Limb (tissue), 2 donors: ENCODE data around the gene CROCC2.

ENCODE experiments used
- DNase-seq, 2 donors: peaks; one replicate each; pipeline ENCODE4 v3.0.0-alpha.2; 2016; ENCODE audit errors: extremely low spot score in 2 of 2

Gene CROCC2

DNA sequence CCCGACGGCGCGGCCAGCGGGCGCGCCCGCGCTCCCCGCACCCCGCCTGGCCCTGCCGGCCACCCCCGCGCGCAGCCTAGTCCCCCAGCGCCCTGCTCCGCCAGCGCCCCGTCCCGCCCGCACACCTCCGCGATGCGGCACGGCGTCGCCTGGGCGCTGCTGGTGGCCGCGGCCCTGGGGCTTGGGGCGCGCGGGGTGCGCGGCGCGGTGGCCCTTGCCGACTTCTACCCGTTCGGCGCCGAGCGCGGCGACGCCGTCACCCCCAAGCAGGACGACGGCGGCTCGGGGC, 92.5 kb downstream of the CROCC2 start:
- DNase-seq, result no peak

DNA sequence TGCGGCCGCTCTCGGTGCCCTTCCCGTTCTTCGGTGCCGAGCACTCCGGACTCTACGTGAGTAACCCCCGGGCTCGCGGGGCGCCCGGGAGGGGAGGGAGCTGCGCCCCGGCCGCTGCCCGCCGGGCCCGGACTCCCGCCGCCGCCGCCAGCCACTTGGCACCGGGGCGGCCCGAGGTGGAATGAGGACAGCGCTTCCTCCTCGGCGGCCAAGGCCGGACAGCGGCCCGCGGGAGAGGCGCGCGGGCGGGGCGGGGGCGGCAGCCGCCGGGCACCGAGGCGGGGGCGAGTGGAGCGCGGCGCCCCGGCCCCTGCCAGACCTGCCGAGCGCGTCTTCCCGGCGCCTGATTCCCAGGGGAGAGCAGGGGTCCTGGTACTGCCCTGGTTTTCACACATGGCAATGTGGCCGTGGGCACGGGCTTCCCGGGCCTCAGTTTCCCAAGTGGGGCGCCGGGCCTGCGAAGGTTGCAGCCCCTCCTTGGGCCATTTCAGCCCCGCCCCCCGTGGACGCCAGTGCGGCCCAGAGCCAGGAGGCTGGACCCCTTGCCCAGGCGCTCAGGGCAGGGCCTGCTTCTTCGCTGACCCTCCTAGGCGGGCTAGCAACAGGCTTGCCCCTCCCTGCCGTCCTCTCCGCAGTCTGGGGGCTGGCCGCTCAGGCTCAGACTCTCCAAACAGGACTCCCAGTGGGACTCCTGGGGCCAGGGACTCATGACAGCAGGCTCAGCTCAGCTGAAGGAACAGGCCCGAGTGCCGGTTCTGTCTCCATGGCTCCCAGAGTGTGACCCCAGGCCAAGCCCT, 93.1 kb downstream of the CROCC2 start:
- DNase-seq, result peak in 1 of 2 donors; percentile 44

DNA sequence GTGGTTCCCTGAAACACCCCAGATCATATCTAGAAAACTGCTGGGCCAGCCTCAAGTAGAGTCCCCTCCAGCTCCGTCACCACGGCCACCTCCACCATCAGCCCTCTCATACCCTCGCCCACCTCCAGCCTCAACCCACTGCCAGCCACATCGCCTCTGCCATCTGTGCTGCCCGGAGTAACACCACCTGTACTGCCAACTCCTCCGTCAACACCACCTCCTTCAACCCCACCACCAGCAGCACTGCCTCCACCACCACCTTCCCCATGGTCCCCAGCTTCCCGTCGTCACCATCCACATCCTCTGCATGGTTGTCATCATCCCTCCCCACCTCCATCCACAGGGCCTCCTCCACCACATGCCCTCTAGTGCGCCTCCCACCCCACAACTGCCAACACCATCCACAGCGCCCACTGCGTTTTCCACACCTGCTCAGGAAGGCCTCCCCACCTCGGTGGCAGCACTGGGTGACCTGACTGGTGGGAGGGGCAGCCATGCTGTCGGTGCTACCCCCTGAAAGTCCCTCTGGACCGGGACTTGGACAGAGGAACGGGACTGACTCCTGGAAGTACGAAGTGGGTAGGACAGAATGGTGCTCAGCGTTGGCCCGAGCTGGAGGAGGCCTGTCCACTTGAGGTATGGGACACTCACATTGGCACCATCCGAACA, 93.9 kb downstream of the CROCC2 start:
- DNase-seq, result peak in 1 of 2 donors; percentile 23

DNA sequence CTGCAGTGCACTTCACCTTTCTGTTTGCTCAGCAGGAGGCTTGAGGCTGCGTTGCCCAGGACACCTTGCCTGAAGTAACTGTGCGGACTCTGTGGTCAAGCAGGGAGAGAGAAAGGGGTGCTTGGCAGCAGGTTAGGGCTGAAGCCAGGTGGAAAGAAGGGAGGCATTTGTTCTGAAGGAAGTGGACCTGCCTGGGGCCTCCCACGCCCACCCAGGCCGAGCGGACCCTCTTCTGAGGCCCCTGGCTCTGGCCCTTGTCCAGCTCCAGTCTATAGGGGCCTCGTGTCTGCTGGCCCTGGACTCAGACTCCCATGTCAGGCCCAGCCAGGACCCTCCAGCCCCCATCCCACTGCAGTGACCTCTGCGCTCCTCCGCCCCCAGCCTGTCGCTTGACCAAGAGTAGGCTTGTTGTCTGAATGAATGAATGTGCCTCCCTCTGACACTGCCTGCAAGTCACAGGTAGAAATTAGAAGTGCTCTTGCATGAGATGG, 94.7 kb downstream of the CROCC2 start:
- no peak for DNase-seq

DNA sequence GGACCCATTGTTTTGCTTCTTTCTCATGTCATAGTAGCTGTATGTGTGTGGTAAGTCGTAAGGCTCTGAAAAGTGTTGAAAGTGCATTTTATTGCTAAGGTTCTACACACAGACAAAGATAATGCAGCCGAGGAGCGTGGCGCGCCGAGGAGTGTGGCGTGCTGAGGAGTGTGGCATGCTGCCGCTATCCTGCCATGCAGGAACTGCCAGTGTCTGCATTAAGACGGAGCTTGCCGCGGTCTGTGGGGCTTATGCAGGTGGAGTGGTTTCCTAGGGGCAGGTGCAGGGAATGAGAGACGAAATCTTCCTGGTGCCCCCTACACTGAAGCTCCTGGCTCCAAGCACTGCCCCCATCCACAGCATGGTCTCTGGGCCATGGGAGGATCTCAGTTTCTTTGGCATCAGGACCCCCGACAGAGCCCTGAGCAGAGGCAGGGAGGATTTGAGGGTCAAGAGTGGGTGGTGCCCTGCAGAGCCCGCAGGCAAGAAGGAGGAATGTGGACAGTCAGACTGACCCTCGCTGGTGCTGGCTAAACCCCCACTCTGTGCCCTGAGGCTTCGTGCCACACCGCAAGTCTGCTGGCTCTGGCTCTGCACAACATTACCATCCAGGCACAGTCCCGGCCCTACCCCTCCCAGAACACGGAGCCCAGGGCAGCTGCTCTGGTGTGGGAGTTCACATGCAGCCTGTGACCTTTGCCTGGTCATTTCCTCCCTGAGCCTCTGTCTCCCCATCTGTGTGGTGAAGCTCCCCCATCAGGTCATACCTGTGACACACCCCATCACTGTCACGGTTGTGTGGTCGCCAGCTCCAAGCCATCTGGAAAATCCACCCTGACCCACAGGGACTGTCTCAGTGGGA, 95.5 kb downstream of the CROCC2 start:
- no peak for DNase-seq

DNA sequence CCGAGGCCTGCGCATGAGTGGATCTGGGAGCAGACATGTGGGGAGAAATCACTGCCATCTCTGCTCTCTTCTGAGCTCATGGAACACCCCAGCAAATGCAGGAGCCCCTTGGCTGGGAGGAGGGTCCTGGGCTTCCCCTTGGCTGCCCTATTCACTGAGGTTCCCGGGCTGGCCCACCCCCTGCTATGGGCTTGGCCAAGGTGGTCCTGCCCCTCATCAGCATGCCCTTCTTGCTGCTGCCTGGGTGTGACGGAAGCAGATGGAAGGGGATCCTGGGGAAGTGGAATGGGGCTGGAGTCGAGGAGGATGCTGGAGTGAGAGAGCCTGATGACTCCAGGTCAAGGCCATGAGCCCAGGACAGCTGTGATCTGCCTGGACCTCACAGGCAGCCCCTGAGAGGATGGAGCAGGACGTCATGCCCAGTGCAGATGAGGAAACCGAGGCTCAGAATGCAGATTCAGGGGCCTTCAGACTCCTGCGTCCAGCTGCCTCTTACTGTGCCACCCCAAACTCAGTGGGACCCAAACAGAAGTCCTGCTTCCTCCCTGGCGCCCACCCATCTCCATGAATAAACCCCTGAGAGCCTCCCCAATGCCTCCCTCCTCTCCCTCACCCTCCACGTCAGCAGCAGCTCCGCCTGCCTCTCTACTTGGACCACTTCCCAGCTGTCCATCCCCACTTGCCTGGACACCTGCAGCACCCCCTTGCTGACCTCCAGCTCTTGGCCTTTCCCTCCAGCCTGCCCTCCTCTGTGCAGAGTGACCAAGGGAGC, 96.3 kb downstream of the CROCC2 start:
- no peak for DNase-seq

DNA sequence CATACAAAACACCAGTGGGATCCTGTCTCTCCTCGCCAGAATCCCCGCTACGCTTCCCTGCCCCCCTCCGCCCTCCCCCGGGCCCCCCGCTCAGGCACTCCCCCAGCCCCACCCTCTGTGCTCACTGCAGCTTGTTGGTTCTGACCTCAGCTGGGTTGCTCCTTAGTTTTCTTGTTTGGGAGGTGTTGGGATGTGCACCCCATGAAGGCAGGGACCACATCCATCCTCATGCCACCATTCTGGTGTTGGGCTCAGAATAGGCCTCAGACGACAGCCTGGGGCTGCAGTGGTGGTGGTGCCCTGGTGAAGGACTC, 96.9 kb downstream of the CROCC2 start:
- no peak for DNase-seq

DNA sequence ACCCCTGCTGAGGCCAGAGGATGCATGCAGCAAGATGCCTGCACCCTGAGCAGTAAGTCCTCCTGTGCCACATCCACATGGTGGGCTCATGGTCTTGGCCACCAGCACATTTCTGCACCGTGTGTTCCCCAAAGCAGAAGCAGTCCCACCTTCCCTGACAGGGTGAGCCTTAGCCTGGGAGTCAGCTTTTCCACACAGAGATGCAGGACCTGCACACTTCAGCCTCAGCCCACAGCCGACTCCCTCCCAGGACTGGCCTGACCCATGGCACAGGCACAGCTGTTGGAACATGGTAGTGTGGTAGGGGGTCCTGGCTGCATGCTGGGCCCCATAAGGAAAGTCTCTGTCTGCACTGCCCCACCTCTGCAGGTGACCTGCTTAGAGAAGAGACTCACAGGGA, 97.2 kb downstream of the CROCC2 start:
- DNase-seq, result no peak

DNA sequence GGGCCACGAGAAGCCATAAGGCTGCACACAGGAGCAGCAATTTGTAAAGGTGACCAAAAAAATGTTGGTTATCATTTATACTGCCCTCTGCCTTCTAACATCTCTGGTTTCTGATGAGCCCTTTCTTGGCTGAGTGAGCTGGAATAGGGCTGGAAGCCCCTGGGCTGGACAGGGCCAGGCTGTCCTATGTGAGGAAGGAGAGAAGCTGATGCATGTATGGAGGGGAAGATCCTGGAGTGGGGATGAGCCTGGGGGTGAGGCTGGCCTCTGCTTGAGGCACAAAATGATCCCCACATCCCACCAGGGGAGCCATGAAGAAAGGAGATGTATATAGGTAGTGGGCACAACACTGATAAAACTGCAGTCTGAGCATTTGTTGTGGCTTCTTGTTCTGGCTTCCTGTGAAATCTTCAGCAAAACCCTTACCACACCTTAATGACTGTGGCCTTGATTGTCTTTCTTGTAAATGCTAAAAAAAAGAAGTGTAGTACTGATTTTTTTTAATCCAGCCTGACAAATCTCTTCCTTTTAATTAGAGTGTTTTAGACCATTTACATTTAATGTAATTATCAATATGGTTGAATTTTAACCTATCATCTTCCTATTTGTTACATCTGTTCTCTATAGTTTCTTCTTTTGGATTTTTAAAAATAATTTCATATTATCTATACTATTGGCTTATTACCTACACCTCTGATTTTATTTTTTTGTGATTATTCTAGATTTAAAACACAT, 97.9 kb downstream of the CROCC2 start:
- no peak for DNase-seq

DNA sequence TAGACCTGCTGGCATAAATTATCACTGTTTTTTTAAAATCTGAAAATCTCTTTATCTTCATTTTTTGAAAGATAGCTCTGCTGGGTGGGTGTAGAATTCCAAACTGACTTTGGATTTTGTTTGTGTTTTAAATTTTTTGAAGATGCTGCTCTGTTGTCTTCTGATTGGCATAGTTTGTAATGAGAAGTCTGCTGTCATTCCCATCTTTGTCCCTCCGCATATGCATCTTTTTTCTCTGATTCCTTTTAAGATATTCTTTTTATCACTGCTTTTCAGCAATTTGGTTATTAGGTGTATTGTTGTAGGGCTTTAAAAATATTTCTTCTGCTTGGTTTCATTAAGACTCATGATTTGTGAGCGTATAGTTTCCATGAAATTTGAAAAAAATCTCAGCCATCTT, 99.4 kb downstream of the CROCC2 start:
- no peak for DNase-seq

DNA sequence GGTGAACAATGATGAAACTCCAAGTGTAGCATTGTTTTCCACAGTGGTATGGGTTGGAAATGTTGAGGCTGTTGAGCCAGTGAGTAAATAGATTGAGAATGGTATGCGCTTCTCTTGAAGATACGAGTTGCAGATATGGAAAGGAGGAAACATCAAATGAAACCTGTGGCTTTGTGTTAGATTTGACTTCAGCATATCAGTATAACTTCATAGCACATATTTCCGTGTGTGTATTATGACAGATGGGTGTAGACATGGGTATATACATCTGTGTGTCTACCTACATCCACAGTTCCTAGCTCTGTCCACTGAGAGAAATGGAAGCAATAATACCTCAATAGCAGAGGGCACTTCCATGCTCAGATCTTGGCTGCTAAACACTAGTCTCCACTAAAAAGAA, 100.3 kb downstream of the CROCC2 start:
- DNase-seq, result no peak

DNA sequence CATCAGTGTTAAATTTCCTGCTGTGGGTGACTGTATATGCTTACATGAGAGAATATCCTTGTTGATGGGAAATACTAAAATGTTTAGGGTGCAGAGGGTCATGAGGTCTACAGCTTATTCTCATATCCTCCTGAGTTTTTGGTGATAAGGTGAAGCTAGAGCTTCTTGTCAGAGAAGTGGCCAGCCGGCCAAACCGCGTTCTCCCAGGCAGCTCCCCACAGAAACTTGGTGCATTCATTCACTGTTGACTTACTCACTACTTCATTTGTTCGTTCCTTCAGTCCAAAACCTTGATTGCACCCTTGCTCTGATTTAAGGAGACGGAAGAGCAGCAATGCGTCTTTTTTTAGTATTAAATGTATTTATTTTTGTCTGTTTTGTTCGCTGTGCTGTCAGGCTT, 101.0 kb downstream of the CROCC2 start:
- no peak for DNase-seq

DNA sequence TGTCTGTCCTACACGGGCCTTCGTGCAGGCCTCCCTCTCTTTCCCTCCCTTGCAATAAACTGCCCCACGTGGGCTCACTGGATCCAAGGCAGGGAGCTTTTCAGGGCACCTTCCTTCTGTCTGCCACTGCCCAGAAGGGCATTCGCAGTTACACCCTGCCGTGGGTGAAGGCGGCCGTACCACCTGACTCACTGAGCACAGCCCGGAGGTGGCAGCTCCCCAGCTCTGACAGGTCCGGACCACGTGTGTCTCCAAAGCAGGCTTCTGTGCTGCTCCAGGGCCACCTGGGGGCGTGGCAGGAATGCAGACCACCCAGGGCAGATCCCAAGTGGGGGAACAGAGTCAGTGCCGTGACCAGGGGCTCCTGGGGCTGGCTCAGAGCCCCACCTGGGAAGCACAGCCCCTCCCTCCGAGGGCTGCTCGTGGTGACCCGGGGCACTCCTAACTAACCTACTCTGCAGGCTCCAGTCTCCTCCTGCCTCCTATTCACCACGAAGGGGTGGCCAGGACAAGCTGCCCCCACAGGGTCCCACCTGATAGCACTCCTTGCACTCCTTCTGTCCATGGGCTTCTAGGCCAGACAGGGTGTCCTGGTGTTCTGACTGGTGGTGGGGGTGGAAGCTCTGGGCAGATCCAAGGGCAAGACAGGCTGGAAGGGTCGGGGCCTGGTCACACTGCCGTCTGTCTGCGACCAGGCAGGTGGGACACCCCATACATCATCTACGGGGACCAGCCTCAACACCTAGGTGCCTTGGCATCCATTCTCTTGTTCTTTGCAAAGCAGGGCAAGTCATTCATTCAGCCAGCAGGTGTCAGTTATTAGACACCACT, 102.0 kb downstream of the CROCC2 start:
- DNase-seq, result peak in 1 of 2 donors; percentile 28

DNA sequence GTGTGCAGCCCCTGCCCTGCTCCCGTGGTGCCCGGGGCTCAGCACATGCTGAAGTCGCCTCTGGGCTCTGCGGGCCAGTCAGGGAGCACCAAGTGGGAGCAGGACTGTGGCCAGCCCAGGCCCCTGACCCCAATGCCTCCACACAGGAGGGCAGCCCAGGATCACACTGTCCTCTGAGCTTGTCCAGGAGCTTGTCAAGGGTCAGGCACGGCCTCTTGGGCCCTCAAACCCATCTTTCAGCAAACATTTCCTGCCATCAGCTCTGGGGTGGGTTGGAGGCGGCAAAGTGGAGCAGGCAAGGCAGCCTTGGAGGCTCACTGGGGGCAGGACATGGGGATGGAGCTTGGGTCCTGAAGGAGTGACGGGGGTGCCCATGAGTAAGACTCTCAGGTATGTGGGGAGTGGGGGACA, 102.6 kb downstream of the CROCC2 start:
- no peak for DNase-seq

DNA sequence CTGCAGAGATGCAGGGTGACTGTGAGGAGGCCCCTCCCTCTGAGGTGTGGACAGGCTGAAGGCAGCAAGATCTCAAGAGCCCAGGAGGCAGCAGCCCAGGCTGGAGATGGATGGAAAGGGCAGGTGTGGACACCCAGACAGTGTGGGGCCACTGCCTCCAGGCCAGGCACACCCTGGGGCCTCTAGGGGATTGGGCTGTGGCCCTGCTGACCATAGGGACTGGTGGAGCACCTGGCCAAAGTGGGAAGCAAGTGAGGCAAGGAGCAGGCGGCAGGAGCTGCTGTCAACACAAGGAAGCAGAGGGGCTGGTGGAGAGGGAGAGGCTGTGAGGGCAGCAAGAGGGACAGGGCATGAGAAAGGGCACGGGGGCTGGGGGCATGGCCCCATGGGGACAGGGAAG, 103.1 kb downstream of the CROCC2 start:
- peak in 1 of 2 donors; percentile 28 for DNase-seq

DNA sequence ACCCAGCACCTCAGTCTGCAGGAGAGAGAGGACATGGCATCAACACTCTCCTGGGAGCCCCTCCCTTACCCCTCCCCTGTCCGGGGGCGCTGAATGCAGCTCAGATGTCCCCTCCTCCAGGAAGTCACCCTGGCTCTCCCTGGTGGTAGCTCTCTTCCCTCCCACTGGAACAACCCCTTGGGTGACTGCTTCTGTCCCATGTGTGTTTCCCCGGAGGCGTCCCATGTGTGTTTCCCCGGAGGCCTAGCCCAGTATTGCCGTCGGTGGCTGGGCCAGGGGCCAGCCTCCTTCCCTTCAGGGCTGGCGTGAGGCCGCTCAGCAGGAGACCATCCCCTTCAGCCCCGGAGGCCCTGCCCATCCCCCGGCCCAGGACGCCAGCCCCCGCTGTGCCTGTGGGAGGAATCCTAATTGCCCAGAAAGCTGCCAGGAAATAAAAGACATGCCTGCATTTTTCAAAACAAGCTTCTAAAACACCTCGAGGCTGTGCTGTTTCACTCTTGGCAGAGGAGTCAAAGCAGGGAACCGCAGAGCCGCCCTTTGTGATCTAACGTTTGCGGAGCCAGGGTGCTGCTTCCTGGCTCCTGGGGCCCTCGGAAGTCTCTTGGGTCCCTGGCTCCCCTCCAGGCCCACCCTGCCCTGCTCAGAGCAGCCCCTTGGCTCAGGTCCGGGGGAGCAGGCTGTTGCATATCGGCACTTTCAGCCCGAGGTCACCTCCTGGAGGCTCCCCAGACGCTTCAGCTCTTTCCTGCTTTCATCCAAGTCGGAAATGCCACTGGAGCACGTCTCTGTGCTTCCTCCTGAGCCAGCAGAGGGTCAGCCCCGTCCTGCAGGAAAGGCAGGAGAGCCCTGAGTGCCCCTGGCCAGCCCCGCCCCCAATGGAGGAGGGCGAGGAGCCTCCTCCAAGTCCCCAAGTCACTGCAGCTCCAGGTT, 103.7 kb downstream of the CROCC2 start:
- peak; percentile 29 to 68 for DNase-seq

DNA sequence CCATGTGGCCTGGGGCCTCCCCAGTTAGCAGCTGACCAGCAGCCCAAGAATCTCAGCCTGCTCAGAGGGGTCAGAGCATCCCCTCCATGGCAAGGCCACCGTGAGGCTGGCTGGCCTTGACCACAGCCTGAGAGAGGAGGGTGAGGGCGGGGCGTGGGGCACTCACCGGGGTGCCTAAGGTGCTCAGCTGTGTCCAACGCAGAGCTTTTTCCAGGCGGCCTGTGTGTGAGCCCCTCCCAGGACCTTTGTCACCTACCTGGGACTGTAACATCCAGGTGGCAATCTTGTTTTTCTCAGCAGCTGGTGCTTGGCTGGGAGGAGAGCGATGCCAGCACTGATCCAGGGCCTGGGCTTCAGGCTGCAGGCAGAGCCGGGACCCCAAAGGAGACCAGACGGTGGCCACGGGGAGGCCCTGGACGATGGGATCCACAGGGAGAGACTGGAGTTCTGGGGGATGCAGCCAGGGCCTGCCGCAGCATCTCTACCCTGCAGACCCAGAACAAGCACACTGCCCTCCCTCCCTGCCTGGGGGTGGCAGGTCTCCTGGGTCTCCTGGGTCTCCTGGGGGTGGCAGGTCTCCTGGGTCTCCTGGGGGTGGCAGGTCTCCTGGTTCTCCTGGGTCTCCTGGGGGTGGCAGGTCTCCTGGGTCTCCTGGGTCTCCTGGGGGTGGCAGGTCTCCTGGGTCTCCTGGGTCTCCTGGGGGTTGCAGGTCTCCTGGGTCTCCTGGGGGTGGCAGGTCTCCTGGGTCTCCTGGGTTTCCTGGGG, 104.6 kb downstream of the CROCC2 start:
- DNase-seq, result no peak

DNA sequence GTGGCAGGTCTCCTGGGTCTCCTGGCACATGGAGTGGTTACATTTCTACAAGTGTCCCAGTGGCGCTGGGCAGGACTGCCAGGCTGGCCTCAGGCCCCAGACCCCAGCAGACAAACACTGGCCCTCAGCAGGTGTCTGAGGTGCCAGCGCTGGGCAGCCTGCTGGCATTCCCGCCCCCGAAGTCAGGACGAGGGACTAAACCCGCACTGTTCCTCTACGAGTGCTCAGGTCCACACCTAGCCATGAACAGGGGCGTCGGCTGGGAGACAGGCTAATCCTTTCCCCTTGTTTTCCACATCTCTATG, 105.1 kb downstream of the CROCC2 start:
- DNase-seq, result no peak
